ENCODE data around the gene RELB.

Gene RELB

GRCh38 chr19:45047188-45047797 lies 46.0 kb downstream of the RELB start:
- no peak for DNase-seq
- intact Hi-C loops (cut with DNase I): no loop called here

GRCh38 chr19:45049073-45049736 lies 47.9 kb downstream of the RELB start:
- intact Hi-C loops (cut with DNase I): no loop called here
- DNase-seq: peak in 23 of 42 donors; percentile 16 to 69 (median 35)

DNA sequence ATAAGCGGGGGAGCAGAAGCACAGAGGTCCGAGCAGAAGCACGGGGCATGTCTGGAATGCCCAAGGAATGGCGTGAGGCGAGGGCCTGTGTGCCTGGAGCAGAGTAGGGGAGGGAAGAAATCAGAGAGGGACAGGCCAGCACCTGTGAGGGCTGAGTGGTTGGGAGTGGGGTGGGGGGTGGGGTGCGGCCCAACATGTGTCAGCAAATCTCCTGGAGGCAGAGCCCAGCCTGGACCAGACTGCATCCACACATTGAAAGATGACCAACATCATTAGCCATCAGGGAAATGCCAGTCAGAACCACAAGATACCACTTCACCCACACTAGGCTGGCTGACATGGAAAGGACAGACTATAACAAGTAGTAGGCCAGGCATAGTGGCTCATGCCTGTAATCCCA lies 48.8 kb downstream of the RELB start:
- intact Hi-C loops (cut with DNase I): loop anchor here (10.0 kb wide), 1 partner anchor 145 kb away; the partner anchor contains the start of gene APOE
- no peak for DNase-seq

DNA sequence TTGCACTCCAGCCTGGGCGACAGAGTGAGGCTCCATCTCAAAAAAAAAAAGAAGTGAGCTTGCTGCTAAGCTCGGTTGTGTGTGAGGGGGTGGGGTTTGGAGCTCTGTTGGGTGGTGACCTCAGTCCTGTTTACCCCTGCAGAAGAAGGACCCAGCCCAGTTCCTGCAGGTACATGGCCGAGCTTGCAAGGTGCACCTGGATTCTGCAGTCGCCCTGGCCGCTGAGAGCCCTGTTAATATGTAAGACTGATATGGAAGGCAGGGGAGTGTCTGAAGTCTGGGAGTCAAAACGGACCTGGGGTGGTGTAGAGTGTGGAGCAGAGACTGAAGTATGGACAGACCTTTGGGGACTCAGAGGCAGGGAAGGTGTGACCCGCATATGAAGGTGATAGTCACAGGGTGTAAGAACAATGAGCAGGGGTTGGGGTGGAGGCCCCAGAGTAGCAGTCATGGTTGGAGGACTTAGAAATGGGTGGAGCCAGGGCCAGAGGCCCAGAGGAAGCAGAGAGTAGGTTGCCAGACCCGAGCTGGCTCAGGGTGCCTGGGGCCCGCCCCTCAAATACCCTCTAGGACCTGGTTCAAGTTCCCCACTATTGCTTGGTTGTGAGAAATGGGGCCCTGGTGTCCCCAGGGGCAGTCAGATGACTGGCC lies 50.8 kb downstream of the RELB start:
- intact Hi-C loops (cut with DNase I): loop anchor here (10.0 kb wide), 1 partner anchor 147 kb away; the partner anchor contains the start of gene APOE
- no peak for DNase-seq

DNA sequence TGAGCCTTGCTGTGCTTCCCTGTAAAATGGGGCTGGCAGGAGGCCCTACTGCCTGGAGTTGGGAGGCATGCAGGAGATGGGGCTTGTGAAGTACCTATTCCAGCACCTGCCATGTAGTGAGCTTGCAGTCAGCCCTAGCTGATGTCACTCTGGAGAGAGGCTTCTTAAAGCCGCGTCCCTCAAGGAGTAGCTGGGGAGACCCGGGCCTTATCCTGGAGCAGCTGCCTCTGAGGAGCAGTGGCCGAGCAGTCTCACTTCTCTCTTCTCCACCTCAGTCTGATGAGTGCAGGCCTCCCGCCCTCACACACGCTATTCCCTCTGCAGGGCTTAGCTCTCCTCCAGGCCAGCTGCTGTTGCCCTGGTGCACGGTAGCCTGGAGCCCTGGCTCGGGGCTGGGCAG lies 55.6 kb downstream of the RELB start:
- DNase-seq: no peak
- intact Hi-C loops (cut with DNase I): loop anchor here (5.0 to 10.0 kb wide), 2 partner anchors 40 to 152 kb away; partner anchors contain the start of gene APOE

DNA sequence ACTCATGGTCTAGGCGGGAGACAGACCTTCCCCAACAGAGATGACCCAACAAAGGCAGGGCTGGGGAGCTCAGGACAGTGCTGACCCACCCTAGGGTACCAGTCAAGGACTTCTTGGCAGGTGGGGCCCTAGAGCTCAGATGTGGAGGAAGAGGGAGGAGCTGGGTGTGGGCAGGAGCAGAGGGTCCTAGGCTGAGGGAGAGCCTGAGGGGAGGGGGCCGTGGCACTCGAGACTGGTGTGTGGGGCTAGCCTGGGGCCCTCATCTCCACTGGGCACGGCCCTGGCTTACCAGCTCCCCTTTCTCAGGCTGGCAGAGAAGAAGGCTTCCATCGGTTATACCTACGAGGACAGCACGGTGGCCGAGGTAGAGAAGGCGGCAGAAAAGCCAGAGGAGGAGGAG lies 56.2 kb downstream of the RELB start:
- intact Hi-C loops (cut with DNase I): loop anchor here (5.0 to 10.0 kb wide), 2 partner anchors 40 to 153 kb away; partner anchors contain the start of gene APOE
- DNase-seq: no peak

DNA sequence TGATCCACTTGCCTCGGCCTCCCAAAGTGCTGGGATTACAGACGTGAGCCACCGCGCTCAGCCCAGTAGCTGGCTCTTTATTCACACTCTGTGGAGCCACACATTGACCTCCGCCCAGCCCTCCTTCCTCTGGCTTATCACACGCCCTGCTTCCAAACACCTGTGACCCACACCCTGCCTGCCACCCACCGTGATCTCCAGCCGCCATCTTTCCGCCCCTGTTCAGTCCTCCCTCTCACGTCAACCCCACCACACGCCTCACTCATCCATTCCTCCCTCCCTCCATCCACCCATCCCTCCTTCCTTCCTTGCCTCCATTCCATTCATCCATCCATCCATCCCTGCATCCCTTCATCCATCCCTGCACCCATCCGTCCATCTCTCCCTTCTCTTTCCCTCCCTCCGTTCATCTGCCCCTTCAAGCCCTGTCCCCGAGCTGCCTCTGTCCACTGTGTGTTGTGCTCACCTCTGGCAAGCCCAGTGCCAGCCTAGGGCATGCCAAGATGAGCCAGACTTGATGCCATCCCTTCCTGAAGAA lies 57.4 kb downstream of the RELB start:
- DNase-seq: no peak
- intact Hi-C loops (cut with DNase I): loop anchor here (5.0 to 10.0 kb wide), 2 partner anchors 41 to 154 kb away; partner anchors contain the start of gene APOE

GRCh38 chr19:45059258-45059965 lies 58.1 kb downstream of the RELB start:
- peak; percentile 42 to 95 (median 87) for DNase-seq

GRCh38 chr19:45061965-45062364 lies 60.7 kb downstream of the RELB start:
- no peak for DNase-seq
- intact Hi-C loops (cut with DNase I): no loop called here

More at GRCh38 chr19:45059258-45059965, 58.1 kb downstream of the RELB start:
- intact Hi-C loops (cut with DNase I): loop anchor here (5.0 to 10.0 kb wide), 2 partner anchors 42 to 155 kb away; partner anchors contain the start of gene APOE

DNA sequence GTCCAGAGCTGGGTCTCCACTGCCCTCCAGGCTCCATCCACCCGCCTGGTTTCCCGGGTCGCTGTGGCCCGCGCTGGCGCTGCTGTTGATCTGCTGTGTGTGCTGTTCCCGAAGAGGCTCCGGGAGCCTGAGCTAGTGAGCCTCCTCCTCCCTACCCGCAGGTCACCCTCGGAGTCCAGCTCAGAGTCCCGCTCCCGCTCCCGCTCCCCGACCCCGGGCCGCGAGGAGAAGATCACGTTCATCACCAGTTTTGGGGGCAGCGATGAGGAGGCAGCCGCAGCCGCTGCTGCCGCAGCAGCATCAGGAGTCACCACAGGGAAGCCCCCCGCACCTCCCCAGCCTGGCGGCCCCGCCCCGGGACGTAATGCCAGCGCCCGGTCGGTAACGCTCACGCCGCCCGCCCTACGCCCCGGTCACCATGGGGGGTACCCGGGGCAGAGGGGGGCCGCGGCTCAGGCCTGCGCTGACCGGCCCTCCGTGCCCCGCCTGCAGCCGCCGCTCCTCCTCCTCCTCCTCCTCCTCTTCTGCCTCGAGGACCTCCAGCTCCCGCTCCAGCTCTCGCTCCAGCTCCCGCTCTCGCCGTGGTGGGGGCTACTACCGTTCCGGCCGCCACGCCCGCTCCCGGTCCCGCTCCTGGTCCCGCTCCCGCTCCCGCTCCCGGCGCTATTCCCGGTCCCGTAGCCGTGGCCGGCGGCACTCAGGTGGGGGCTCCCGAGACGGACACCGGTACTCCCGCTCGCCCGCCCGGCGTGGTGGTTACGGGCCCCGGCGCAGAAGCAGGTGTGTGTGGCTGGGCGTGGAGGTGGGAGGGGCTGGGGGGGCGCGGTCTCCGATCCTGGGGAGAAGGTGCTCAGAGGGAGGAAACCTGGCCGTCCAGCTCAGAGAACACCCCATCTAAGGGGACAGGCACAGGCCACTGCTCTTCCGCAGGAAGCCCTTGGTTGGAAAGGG lies 62.9 kb downstream of the RELB start:
- no peak for DNase-seq
- intact Hi-C loops (cut with DNase I): no loop called here

GRCh38 chr19:45066921-45067661 lies 65.8 kb downstream of the RELB start:
- intact Hi-C loops (cut with DNase I): no loop called here
- DNase-seq: no peak

- DNase-seq: no peak
- intact Hi-C loops (cut with DNase I): no loop called here
Observed at GRCh38 chr19:45068041-45068440, 66.8 kb downstream of the RELB start.

GRCh38 chr19:45069056-45069455 lies 67.8 kb downstream of the RELB start:
- intact Hi-C loops (cut with DNase I): no loop called here
- DNase-seq: no peak

DNA sequence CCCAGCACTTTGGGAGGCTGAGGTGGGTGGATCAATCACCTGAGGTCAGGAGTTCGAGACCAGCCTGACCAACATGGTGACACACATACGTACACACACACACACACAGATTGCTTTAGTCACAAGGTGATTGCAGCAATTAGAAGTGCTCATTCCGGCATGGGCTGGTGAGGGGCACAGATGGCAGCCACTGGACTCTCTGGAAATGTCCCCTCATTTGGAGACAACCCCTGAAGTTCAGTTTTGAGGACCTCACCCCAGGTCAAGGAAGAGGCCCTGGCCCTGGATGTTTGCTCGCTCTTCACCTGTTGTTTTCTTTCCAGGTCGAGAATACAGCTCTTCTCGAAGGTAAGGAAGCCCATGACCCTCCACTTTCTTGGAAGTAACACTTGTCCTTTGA lies 69.0 kb downstream of the RELB start:
- DNase-seq: no peak
- intact Hi-C loops (cut with DNase I): no loop called here

GRCh38 chr19:45070861-45071544 lies 69.7 kb downstream of the RELB start:
- DNase-seq: no peak
- intact Hi-C loops (cut with DNase I): no loop called here

DNA sequence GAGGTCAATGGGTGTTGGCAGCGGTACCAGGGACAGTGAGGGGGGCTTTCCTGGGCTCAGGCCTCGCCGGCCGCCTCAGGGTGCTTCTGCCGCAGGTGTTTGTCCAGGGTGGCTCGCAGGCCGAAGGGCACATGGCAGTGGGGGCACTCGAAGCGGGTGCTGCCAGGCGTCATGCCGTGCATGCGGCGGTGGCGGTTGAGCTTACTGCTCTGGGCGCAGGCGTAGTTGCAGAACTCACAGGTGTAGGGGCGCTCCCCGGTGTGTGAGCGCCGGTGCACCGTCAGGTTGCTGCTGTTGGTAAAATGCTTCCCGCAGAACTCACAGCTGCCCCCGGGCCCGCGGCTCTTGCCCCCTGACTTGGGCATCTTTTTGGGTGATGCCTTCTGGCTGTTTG lies 70.3 kb downstream of the RELB start:
- no peak for DNase-seq
- intact Hi-C loops (cut with DNase I): no loop called here
